Measurements from ENCODE around the gene GALE. TPM values are rescaled to one million over a fixed set of nuclear protein-coding genes. Genes with fewer than 3 reads are reported as not detected.
"Not testable (repeated sequence)": the region's sequence is repeated elsewhere in the genome, so short reads cannot be mapped to it uniquely, and the experiment has no call there.

Gene GALE
- total RNA-seq, 1 donor from 2014 or later = 49.9 TPM

DNA sequence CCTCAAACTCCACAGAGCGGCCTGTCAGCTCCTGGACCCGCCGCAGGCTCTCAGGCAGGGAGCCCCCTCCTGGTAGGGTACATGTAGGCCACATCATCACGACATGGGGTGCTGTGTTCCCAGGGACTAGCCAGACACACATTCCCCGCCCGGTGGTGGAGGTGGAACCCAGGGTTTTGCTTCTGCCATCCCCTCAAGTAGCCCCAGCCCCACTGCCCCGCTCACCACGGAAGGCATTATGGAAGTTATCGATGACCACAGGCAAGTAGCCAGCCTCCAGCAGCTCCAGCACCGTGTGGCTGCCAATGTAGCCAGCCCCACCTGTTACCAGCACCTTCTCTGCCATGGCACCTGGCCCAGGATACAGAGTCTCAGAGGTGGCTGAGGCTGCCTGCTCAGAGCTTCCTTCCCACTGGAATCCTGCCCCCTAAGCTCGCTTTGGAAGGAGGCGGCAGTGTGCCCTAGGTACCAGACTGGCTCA lies 1.9 kb downstream of the GALE start:
- Mint-ChIP-seq H3K4me3 (ENCODE audit: low read depth) (peak overlapping the region; percentile 89), H3K27ac (no peak overlapping the region), H3K4me1 (ENCODE audit: low read depth) (peaks cover 13% of the 10 kb centered on the region), H3K27me3 (no peaks in the 10 kb centered on the region), H3K9me3 (ENCODE audit: low read depth) (no peaks in the 10 kb centered on the region), H3K36me3 (ENCODE audit: insufficient read depth) (peaks cover 6% of the 10 kb centered on the region)
- TF ChIP-seq, protein P1, sequence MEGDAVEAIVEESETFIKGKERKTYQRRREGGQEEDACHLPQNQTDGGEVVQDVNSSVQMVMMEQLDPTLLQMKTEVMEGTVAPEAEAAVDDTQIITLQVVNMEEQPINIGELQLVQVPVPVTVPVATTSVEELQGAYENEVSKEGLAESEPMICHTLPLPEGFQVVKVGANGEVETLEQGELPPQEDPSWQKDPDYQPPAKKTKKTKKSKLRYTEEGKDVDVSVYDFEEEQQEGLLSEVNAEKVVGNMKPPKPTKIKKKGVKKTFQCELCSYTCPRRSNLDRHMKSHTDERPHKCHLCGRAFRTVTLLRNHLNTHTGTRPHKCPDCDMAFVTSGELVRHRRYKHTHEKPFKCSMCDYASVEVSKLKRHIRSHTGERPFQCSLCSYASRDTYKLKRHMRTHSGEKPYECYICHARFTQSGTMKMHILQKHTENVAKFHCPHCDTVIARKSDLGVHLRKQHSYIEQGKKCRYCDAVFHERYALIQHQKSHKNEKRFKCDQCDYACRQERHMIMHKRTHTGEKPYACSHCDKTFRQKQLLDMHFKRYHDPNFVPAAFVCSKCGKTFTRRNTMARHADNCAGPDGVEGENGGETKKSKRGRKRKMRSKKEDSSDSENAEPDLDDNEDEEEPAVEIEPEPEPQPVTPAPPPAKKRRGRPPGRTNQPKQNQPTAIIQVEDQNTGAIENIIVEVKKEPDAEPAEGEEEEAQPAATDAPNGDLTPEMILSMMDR (IDR thresholded peaks at IDR 0.05; ENCODE audit: unreplicated experiment) = no peak
- no peak for DNase-seq (ENCODE audit: low spot score, unreplicated experiment)

DNA sequence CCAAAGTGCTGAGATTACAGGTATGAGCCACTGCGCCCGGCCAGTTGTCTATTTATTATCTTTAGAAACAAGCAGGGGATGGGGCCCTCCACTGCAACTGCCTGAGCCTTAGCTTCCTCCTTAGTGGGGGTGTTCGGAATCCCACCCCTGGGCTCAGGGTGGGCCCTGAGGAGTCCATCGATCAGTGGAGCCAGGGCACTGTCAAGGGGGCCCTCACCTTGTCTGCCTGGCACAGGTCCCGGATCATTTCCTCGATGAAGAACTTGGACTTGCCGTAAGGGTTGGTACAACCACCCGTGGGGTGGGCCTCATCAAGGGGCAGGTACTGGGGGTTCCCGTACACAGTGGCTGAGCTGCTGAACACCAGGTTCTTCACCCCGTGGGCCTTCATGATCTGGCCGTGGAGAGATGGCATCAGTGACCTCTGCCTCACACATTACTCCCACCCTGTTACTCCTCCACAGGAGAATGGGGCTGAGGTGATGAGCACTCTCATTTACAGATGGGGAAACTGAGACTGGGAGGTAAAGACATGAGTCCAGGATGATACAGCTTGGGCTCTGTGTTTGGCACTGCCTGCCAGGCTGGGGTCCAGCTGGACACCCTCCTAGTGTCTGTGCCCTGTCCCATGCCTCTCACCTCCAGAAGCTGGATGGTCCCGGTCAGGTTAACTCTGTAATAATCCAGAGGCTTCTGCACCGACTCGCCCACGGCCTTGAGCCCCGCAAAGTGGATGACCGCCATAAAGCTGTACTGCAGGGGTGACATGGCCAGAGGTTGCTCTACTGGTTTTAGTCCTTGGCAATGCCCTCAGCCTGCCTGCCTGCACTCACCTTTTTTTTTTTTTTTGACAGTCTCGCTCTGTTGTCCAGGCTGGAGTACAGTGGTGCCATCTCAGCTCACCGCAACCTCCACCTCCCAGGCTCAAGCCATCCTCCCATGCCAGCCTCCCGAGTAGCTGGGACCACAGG lies 2.8 kb downstream of the GALE start:
- TF ChIP-seq, protein P1 (IDR thresholded peaks at IDR 0.05; ENCODE audit: unreplicated experiment) = no peak
- H3K36me3 Mint-ChIP-seq (ENCODE audit: insufficient read depth) = peaks cover 6% of the 10 kb centered on the region
- H3K4me3 Mint-ChIP-seq (ENCODE audit: low read depth) = no peak overlapping the region
- no peaks in the 10 kb centered on the region for H3K9me3 Mint-ChIP-seq (ENCODE audit: low read depth)
- no peak overlapping the region for H3K27ac Mint-ChIP-seq
- peaks cover 13% of the 10 kb centered on the region for H3K4me1 Mint-ChIP-seq (ENCODE audit: low read depth)
- no peaks in the 10 kb centered on the region for H3K27me3 Mint-ChIP-seq
- no peak for DNase-seq (ENCODE audit: low spot score, unreplicated experiment)

DNA sequence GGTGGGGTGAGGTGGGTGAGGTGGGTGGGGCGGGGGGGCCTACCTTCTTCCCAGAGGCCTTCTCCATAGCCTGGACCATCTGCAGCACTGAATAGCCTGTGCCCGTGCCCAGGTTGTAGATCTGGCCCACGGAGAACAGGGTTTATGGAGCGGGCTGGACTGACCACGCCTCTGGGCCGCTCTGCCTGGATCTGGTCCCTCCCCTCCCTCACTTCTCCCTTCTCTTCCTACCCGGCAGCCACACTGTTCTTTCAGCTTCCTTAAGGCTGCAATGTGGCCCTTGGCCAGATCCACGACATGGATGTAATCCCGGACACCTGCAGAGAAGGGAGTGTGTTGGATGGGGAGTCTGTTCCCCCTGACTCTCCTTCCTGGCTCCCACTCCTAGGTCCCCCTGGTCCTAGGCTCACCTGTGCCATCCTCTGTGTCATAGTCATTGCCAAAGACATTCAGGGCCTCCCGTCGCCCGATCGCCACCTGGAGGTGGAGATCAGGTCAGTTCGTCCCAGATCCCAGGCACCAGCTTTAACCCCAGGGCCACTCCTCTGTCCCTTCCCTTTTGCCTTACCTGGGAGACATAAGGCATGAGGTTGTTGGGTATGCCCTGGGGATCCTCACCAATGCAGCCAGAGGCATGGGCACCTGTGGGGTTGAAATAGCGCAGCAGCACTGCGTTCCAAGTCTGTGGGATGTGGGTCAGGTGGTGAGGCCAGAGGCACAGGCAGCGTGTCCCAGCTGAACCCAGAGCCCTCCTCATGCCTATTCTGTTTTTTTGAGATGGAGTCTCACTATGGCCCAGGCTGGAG lies 3.9 kb downstream of the GALE start:
- Mint-ChIP-seq H3K4me3 (ENCODE audit: low read depth) (no peak overlapping the region), H3K27me3 (no peaks in the 10 kb centered on the region), H3K4me1 (ENCODE audit: low read depth) (peaks cover 16% of the 10 kb centered on the region), H3K36me3 (ENCODE audit: insufficient read depth) (peaks cover 6% of the 10 kb centered on the region), H3K9me3 (ENCODE audit: low read depth) (no peaks in the 10 kb centered on the region), H3K27ac (peak overlapping the region; percentile 41)
- DNase-seq (ENCODE audit: low spot score, unreplicated experiment) = no peak
- TF ChIP-seq, protein P1 (IDR thresholded peaks at IDR 0.05; ENCODE audit: unreplicated experiment) = peak; percentile 8

DNA sequence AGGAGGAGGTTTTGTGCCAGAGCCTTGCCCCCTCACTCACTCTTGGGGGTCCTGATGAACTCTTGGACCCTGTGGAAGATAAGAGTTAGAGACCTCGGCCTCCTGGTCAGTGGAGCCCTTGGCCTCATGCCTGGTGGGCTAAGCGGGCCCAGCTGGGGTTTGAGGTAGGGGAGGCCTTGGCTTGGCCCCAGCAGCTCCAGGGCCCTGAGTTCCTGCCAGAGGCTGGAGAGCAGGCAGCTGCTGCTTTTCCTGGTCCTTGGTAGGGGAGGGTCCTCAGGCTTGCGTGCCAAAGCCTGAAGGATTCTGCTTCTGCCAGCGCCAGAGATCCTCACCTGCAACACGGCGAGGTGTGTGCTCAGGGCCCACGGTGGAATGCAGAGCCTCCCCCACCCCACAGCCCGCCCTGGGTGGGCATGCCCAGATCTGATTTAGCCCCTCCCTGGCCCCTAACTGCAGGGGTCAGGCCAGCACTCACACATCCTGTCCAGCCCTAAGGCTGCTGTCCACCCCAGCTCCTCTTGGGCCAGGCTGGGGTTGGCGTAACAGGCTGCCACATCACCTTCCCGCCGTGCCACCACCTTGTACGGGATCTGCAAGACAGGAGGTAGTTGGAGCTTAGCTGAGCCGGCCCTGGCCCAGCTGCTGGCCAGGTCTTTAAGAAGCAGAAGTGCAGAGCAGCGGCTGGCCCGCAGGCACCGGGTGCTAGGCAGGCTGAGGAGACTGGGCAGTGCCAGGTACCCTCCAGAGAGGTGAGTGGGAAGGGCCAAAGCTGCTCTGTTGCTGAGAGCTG lies 4.7 kb downstream of the GALE start:
- DNase-seq (ENCODE audit: low spot score, unreplicated experiment) = no peak
- no peak overlapping the region for H3K4me3 Mint-ChIP-seq (ENCODE audit: low read depth)
- H3K36me3 Mint-ChIP-seq (ENCODE audit: insufficient read depth) = peaks cover 6% of the 10 kb centered on the region
- H3K9me3 Mint-ChIP-seq (ENCODE audit: low read depth) = no peaks in the 10 kb centered on the region
- no peaks in the 10 kb centered on the region for H3K27me3 Mint-ChIP-seq
- H3K27ac Mint-ChIP-seq = no peak overlapping the region
- H3K4me1 Mint-ChIP-seq (ENCODE audit: low read depth) = peaks cover 16% of the 10 kb centered on the region
- TF ChIP-seq, protein P1 (IDR thresholded peaks at IDR 0.05; ENCODE audit: unreplicated experiment) = no peak

DNA sequence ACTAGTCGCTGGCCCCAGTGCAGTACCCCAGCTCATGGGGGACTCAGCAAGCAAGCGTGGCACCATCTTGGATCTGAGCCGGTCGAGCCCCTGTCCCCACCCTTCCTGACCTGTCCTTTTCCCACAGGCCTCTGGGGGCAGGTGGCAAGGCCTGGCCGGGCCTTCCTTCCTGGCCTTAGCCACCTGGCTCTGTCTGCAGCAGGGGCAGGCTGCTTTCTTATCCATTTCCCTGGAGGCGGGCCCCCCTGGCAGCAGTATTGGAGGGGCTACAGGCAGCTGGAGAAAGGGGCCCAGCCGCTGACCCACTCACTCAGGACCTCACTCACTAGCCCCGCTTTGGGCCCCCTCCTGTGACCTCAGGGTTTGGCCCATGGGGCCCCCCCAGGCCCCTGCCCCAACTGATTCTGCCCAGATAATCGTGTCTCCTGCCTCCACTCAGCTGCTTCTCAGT lies 5.8 kb downstream of the GALE start:
- H3K36me3 Mint-ChIP-seq (ENCODE audit: insufficient read depth); H3K27me3 Mint-ChIP-seq; H3K27ac Mint-ChIP-seq; H3K9me3 Mint-ChIP-seq (ENCODE audit: low read depth); H3K4me3 Mint-ChIP-seq (ENCODE audit: low read depth); DNase-seq (ENCODE audit: low spot score, unreplicated experiment): not testable (repeated sequence)
- H3K4me1 Mint-ChIP-seq (ENCODE audit: low read depth) = peaks cover 18% of the 10 kb centered on the region
